WTC11 (cell line): Measurements from ENCODE around the gene KRTAP1-4.

Experiments
- CREM ChIP-seq: sonication (generic); formaldehyde crosslinking; IDR thresholded peaks from 2 replicates; pipeline ENCODE4 v1.8.1; 2022; ENCODE audit warnings: mild to moderate bottlenecking, missing genetic modification reagents, moderate library complexity
- CTCF ChIP-seq: fragments of 200-600 bp; IDR thresholded peaks from 2 replicates; pipeline ENCODE4 v1.8.0; 2022; ENCODE audit warnings: antibody characterized with exemption
- MLX ChIP-seq: sonication (generic); formaldehyde crosslinking; IDR thresholded peaks from 2 replicates; pipeline ENCODE4 v1.8.1; 2023; ENCODE audit warnings: mild to moderate bottlenecking, missing genetic modification reagents, moderate library complexity
- SP1 ChIP-seq: sonication (generic); formaldehyde crosslinking; conservative IDR thresholded peaks from 2 replicates; pipeline ENCODE4 v1.8.1; 2022; ENCODE audit warnings: missing genetic modification reagents
- TF ChIP-seq, protein P1 (sequence below): sonication (generic); formaldehyde crosslinking; IDR thresholded peaks from 2 replicates; pipeline ENCODE4 v1.8.1; 2022; ENCODE audit warnings: low read depth, missing genetic modification reagents, borderline replicate concordance
- TF ChIP-seq, protein P2 (sequence below): sonication (generic); formaldehyde crosslinking; IDR thresholded peaks from 2 replicates; pipeline ENCODE4 v1.8.1; 2022; ENCODE audit warnings: mild to moderate bottlenecking, missing genetic modification reagents, moderate library complexity, borderline replicate concordance

GRCh38 chr17:41069031-41069430 lies 39.0 kb upstream of the KRTAP1-4 start:
- TF ChIP-seq CREM (CRISPR knock-in tag) = no peak
- no peak for TF ChIP-seq SP1
- TF ChIP-seq MLX = no peak
- TF ChIP-seq CTCF = no peak
- TF ChIP-seq, protein P1, sequence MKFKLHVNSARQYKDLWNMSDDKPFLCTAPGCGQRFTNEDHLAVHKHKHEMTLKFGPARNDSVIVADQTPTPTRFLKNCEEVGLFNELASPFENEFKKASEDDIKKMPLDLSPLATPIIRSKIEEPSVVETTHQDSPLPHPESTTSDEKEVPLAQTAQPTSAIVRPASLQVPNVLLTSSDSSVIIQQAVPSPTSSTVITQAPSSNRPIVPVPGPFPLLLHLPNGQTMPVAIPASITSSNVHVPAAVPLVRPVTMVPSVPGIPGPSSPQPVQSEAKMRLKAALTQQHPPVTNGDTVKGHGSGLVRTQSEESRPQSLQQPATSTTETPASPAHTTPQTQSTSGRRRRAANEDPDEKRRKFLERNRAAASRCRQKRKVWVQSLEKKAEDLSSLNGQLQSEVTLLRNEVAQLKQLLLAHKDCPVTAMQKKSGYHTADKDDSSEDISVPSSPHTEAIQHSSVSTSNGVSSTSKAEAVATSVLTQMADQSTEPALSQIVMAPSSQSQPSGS (CRISPR knock-in tag) = no peak
- TF ChIP-seq, protein P2, sequence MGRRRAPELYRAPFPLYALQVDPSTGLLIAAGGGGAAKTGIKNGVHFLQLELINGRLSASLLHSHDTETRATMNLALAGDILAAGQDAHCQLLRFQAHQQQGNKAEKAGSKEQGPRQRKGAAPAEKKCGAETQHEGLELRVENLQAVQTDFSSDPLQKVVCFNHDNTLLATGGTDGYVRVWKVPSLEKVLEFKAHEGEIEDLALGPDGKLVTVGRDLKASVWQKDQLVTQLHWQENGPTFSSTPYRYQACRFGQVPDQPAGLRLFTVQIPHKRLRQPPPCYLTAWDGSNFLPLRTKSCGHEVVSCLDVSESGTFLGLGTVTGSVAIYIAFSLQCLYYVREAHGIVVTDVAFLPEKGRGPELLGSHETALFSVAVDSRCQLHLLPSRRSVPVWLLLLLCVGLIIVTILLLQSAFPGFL = no peak
